Activated CD8-positive, alpha-beta memory T cell treated with anti-CD3 and anti-CD28 coated beads, Interleukin-2, amount 50 U/mL, for 24 hours (primary cell): ENCODE data around the gene ALDH3A1.
"Not testable (repeated sequence)": the region's sequence is repeated elsewhere in the genome, so short reads cannot be mapped to it uniquely, and the experiment has no call there.

Experiments used
- DNase-seq: peaks from one replicate; pipeline ENCODE4 v3.0.0-alpha.2; 2020; ENCODE audit errors: extremely low read depth

Gene ALDH3A1

GRCh38 chr17:19747829-19748806 is at the start of gene ALDH3A1:
ALDH3A1 (minus strand) TSS chr17:19748298; CDS start chr17:19745129, 3,169 bp downstream.
- DNase-seq, result no peak

- no peak for DNase-seq
Observed at GRCh38 chr17:19796457-19796856, 48.4 kb upstream of the ALDH3A1 start.

- no peak for DNase-seq
Observed at GRCh38 chr17:19791918-19792550, 43.9 kb upstream of the ALDH3A1 start.

GRCh38 chr17:19787733-19788357 is 39.7 kb upstream of the ALDH3A1 start:
- no peak for DNase-seq

- no peak for DNase-seq
Observed at GRCh38 chr17:19785854-19786253, 37.8 kb upstream of the ALDH3A1 start.

- DNase-seq, result no peak
Observed at GRCh38 chr17:19781488-19782458, 33.7 kb upstream of the ALDH3A1 start.

- no peak for DNase-seq
Observed at GRCh38 chr17:19780846-19781245, 32.7 kb upstream of the ALDH3A1 start.

GRCh38 chr17:19773534-19773933 is 25.4 kb upstream of the ALDH3A1 start:
- no peak for DNase-seq

GRCh38 chr17:19771971-19772630 is 24.0 kb upstream of the ALDH3A1 start:
- no peak for DNase-seq

GRCh38 chr17:19770985-19771735 is 23.1 kb upstream of the ALDH3A1 start:
- DNase-seq, result no peak

- no peak for DNase-seq
Observed at GRCh38 chr17:19769946-19770652, 22.0 kb upstream of the ALDH3A1 start.

GRCh38 chr17:19768046-19768782 is 20.1 kb upstream of the ALDH3A1 start:
- DNase-seq, result no peak

GRCh38 chr17:19766421-19767270 is 18.5 kb upstream of the ALDH3A1 start:
- DNase-seq, result peak; percentile 42

GRCh38 chr17:19766016-19766415 is 17.9 kb upstream of the ALDH3A1 start:
- DNase-seq, result no peak

GRCh38 chr17:19763991-19764390 is 15.9 kb upstream of the ALDH3A1 start:
- not testable (repeated sequence) for DNase-seq

- DNase-seq, result no peak
Observed at GRCh38 chr17:19763416-19763815, 15.3 kb upstream of the ALDH3A1 start.

GRCh38 chr17:19762515-19762961 is 14.4 kb upstream of the ALDH3A1 start:
- no peak for DNase-seq

- no peak for DNase-seq
Observed at GRCh38 chr17:19760746-19761145, 12.6 kb upstream of the ALDH3A1 start.
